GM06990 (cell line): ENCODE results near the gene TMPO.

Source experiments
- DNase-seq: peaks from one replicate; pipeline ENCODE4 v3.0.0-alpha.2; 2011; ENCODE audit not compliant: insufficient read length; ENCODE audit errors: extremely low read depth
- H3K27me3 ChIP-seq: replicated peaks from 2 replicates; pipeline ENCODE4 v1.6.0; 2011; ENCODE audit warnings: low read length; ENCODE audit not compliant: control insufficient read depth, insufficient read depth
- H3K36me3 ChIP-seq: 2 replicates; pipeline ENCODE4 v1.5.1; 2011; ENCODE audit warnings: low read length; ENCODE audit not compliant: control insufficient read depth, insufficient read depth
- H3K4me3 ChIP-seq: replicated peaks from 2 replicates; pipeline ENCODE4 v1.5.1; 2011; ENCODE audit warnings: low read depth, mild to moderate bottlenecking, control low read depth, low read length
- TF ChIP-seq, protein P1 (sequence below): IDR thresholded peaks from 2 replicates; pipeline ENCODE4 v1.5.1; 2011; ENCODE audit warnings: low read length, control low read depth, mild to moderate bottlenecking, inconsistent platforms; ENCODE audit not compliant: insufficient read depth, poor library complexity, severe bottlenecking

The TMPO gene

DNA sequence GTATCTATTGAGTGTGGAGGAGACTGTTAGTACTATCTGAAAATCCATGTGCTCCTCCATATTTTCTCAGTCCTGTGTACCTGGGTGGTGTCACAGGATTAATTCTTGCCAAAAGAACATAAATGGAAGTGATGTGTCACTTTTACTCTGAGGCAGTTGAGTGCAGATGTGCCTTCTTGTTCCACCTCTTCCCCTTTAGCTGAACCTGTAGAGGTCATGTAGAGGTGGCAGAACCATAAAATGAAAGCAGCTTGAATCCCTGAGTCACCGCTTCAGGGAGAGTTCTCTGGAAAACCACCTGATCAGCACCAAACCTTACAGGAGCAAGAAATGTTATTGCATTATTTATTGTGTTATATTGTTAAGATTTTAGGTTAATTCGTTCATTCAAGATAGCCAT lies 63.4 kb downstream of the TMPO start:
- TF ChIP-seq, protein P1, sequence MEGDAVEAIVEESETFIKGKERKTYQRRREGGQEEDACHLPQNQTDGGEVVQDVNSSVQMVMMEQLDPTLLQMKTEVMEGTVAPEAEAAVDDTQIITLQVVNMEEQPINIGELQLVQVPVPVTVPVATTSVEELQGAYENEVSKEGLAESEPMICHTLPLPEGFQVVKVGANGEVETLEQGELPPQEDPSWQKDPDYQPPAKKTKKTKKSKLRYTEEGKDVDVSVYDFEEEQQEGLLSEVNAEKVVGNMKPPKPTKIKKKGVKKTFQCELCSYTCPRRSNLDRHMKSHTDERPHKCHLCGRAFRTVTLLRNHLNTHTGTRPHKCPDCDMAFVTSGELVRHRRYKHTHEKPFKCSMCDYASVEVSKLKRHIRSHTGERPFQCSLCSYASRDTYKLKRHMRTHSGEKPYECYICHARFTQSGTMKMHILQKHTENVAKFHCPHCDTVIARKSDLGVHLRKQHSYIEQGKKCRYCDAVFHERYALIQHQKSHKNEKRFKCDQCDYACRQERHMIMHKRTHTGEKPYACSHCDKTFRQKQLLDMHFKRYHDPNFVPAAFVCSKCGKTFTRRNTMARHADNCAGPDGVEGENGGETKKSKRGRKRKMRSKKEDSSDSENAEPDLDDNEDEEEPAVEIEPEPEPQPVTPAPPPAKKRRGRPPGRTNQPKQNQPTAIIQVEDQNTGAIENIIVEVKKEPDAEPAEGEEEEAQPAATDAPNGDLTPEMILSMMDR = no peak
- no peak for DNase-seq
- no peak overlapping the region for H3K4me3 ChIP-seq
- no peaks in the 10 kb centered on the region for H3K36me3 ChIP-seq
- H3K27me3 ChIP-seq = no peaks in the 10 kb centered on the region

DNA sequence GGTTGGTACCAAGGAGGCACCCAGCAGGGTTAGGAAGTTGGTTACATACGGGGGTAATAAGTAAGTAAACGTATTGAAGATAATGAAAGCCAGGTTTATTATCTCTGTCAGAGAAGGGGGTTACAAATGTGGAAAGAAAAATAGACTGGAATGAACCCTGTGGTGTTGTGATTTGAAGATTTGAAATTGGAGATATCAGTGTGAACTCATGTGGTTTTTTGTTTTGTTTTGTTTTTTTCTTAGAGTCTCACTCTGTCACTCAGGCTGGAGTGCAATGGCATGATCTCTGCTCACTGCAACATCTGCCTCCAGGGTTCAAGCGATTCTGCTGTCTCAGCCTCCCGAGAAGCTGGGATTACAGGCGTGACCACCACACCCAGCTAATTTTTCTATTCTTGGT lies 64.0 kb downstream of the TMPO start:
- no peak for DNase-seq
- Histone ChIP-seq H3K36me3 (no peaks in the 10 kb centered on the region), H3K27me3 (no peaks in the 10 kb centered on the region), H3K4me3 (no peak overlapping the region)
- TF ChIP-seq, protein P1 = no peak

DNA sequence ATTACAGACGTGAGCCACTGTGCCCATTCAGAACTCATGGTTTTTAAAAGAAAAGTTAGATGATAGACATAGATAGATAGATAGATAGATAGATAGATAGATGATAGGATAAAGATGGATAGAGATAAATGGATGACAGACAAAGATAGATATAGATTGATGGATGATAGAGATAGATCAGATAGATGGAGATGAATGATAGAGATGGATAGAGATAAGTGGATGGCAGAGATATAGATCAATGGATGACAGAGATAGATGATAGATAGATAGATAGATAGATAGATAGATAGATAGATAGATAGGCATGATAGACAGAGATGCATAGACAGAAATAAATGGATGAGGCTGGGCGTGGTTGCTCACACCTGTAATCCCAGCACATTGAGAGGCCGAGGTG lies 64.4 kb downstream of the TMPO start:
- Histone ChIP-seq H3K27me3 (no peaks in the 10 kb centered on the region), H3K36me3 (no peaks in the 10 kb centered on the region), H3K4me3 (no peak overlapping the region)
- no peak for DNase-seq
- TF ChIP-seq, protein P1 = no peak

DNA sequence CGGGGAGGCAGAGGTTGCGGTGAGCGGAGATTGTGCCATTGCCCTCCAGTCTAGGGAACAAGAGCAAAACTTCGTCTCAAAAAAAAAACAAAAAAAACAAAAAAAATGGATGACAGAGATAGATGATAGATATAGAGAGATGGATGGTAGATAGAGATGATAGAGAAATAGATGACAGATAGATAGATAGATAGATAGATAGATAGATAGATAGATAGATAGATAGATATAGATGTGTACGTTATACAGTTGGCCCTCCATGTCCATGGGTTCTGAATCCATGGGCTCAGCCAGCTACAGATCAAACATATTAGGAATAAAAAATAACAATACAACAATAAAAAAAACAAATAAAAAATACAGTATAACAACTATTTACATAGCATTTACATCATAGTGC lies 65.3 kb downstream of the TMPO start:
- Histone ChIP-seq H3K36me3 (no peaks in the 10 kb centered on the region), H3K27me3 (no peaks in the 10 kb centered on the region), H3K4me3 (no peak overlapping the region)
- TF ChIP-seq, protein P1 = no peak
- DNase-seq = no peak

DNA sequence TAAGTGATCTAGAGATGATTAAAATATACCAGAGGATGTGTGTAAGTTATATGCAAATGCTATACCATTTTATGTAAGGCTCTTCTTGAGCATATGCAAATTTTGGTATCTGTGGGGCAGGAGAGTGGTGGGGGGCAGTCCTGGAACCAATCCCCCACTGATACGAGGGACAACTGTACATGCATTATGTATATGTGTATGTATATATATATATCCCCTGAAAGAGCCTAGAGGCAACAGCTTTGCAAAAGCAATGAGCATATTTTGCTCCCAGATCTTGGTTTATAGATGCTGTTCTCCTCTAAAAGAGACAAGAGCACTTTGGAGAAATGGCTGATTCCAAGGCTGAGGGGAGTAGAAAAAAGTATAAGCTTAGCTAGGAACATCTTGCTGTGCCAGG lies 65.7 kb downstream of the TMPO start:
- H3K27me3 ChIP-seq = no peaks in the 10 kb centered on the region
- TF ChIP-seq, protein P1 = no peak
- H3K36me3 ChIP-seq = no peaks in the 10 kb centered on the region
- DNase-seq = no peak
- no peak overlapping the region for H3K4me3 ChIP-seq

DNA sequence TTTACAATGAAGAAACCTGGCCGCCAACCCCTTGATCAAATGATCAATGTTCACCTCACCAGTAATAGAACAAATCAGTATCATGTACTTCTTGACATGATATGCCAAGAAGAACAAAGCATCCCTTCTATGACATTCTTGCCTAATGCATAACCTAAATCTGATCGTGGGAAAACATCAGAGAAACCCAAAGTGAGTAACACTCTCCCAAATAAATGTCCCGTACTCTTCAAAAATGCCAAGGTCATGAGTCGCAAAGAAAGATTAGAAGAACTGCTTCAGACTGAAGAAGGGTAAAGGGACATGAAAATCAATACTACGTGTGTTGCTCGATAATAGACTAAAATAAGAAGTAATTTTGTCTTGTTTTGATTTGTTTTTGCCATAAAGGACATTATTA lies 66.7 kb downstream of the TMPO start:
- Histone ChIP-seq H3K4me3 (no peak overlapping the region), H3K27me3 (no peaks in the 10 kb centered on the region), H3K36me3 (no peaks in the 10 kb centered on the region)
- TF ChIP-seq, protein P1 = no peak
- DNase-seq = no peak
